Cardiac septum (tissue), 1 donor: ENCODE results near the gene NUMB. TPM values are rescaled to one million over a fixed set of nuclear protein-coding genes. Genes with fewer than 3 reads are reported as not detected.

ENCODE experiments used
- DNase-seq: peaks from one replicate; pipeline ENCODE4 v3.0.0-alpha.2; 2020; ENCODE audit warnings: low spot score
- intact Hi-C: fragments of 100-400 bp; cut with DNase I; formaldehyde crosslinking; loops from one replicate; pipeline ENCODE4 v1.14.0; 2022
- total RNA-seq: library from RNA; stranded (reverse); fragmentation: NEBNext Ultra II Directional; extraction: Animal tissue kit (Norgen Biotek cat#: 25700); gene quantifications from one replicate; pipeline ENCODE4 v1.2.1, GENCODE V29; 2021
- donor health status: DM: no; HTN: no; CAD: no.

NUMB gene
- total RNA-seq, 1 donor from 2014 or later: 34.9 TPM

DNA sequence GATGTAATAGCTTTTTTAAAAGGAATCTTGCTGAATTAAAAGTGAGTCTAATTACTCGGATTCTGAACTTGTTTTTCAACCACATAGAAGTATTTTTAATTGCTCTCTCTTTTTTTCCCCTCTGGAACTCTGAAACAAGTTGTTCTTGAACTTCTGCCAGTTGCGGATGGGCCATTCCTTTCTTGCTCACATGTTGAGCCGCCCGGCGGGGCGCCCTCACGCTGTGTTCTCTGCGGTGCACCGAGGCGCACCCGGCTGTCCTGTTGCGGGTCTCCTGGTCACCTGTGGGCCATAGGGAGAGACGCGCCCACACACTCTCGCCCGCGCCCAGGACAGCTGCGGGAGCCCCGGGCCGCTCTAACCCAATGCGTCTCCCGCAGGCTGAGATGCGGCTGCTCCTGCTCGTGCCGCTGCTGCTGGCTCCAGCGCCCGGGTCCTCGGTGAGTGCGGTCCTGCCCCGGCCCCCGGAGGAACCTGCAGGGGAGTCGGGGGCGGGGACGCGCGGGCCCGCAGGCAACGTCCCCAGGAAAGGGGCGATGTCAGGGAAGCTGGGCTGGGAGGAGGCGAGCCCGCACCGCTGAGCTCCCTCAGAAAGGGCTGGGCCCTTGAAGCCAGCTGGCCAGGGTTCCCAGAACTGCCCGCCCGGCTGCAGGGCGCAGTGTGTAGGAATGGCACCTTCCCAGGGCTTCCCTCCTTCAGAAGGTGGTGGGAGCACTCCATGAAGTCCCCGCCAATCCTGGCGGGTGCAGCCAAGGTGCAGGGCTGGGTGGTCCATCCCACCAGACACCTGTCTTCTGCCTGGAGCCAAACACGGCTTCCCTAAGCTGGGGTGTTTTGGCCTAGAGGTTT, 218.7 kb downstream of the NUMB start:
- intact Hi-C loops: no loop called here
- DNase-seq: peak; percentile 75

DNA sequence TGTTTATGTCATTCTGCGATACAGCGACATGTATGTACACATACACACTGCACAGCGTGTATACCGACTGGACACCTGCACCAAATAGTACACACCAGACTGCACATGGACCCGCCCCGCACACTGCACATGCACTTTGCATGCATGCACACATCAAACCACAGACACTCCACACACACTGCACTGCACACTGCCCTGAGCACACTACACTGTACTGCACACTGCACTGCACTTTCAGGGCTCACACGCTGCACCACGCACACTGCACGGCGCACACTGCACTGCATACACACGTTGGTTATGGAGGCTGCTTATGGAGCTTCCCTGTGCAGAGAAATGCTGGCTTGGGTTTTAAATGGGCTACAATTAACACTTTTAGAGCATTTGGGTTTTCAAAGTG, 219.4 kb downstream of the NUMB start:
- no peak for DNase-seq

DNA sequence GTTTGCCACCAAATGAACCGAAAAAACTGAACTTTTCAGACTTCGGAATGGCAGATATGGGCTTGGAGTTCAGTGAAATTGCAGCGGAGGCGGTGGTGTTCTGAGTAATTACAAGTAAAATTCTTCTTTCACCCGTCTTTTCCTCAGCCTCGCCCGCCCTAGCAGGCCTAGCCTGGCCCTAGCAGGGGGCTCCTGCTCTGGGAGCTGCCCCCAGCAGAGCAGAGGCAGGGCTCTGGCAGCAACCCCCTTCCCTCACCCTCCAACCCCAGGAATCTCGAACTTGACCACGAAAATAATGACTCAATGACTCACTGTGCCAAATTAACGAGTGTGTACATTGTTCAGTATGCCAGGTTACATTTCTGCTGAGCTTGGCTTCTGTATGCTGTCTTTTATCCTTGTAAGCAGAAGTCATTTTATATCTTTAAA, 219.9 kb downstream of the NUMB start:
- intact Hi-C loops: no loop called here

More for the DNA sequence above, 219.4 kb downstream of the NUMB start:
- intact Hi-C loops: no loop called here

DNA sequence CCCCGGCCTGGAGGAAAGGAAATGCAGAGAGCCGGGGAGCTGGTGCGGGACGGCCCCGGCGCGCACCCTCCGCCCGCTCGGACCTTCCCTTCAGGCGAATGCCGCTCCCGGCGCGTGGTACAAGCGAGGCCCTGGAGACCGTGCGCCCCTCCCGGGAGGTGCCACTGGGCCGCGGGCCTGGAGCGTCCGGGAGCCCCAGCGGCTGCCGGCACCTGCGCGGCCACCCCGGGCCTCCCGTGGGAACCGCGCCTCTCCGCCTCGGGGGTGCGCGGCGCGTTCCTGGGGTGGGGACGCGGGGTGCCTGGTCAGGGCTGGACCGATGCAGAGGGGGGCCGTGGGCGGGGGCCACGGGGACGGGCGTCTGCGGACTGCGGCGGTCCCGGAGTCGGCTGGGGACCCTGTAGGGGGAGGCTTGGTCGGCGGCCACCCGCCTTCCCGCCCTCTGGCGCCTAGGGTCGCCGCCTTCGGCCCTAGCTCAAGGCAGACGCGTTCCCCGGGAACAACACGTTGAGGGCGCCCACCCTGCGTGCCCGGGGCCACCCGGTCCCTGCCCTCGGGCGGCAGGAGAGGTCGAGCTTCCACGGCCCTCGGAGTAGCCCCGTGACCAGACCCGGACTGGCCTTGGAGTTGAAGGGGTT, 220.4 kb downstream of the NUMB start:
- intact Hi-C loops: no loop called here
- DNase-seq: no peak

More for the DNA sequence above, 219.9 kb downstream of the NUMB start:
- no peak for DNase-seq

DNA sequence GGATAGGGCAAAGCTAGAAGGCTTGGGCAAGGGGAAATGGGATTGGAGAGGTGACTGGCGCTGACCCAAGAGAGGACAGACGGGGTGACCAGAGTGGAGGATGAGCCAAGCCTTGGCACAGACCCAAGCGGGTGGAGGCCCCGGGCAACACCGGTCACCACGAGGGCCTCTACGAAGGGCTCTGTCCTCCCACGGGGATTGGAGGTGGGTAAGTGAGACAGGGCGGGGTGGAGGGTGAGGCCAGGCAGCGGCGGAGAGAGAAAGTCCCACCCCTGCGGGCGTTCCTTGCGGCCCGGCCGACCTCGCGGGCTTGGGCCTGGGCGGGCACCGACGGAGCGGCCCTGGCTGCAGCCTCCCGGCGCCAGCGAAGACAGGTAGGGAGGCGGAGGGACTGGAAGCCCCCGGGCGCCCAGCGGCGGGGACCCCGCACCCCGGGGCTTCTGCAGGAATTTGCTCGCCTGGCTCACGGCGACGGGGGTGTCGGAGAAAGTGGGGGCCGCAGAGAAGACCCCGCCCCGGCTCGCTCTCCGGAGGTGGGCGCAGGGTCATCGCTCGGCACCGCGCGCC, 221.0 kb downstream of the NUMB start, which contains the start of gene PAPLN:
PAPLN (plus strand) TSS at position 288 of the 567 bp plus-strand sequence. CDS start 2,273 bp downstream, outside the sequence.
- intact Hi-C loops: no loop called here
- no peak for DNase-seq

DNA sequence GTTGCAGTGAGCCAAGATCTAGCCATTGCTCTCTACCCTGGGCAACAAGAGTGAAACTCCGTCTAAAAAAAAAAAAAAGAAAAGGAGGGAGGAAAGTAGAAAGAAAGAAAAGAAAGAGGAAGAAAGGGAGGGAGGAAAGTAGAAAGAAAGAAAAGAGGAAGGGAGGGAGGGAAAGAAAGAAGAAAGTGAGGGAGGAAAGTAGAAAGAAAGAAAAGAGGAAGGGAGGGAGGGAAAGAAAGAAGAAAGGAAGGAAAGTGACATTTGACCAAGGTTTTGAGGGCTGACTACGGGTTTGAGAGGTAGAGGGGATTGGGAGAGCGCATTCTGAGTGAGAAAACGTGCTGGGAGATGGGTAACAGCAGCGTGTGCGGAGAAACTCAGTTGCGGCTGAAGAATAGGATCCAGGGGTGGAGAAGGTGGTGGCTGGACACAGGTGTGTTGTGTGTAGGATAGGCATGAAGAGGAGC, 221.6 kb downstream of the NUMB start:
- intact Hi-C loops: no loop called here
- no peak for DNase-seq

DNA sequence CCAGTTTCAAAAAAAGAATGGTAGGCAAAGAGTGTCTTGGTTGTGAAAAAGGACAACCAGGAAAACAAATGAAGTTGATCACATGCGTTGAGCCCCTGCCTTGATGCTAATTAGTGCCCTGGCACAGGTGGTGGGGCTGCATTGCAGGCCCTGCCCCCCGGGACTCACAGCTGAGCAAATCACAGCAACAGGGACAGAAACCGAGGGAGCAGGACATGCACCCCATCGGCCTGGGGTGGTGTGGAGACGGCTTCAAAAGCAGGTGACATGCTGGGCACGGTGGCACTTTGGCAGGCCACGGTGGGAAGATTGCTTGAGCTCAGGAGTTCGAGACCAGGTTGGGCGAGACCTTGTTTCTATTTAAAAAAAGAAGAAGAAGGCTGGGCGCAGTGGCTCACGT, 222.2 kb downstream of the NUMB start:
- DNase-seq: no peak
- intact Hi-C loops: no loop called here

DNA sequence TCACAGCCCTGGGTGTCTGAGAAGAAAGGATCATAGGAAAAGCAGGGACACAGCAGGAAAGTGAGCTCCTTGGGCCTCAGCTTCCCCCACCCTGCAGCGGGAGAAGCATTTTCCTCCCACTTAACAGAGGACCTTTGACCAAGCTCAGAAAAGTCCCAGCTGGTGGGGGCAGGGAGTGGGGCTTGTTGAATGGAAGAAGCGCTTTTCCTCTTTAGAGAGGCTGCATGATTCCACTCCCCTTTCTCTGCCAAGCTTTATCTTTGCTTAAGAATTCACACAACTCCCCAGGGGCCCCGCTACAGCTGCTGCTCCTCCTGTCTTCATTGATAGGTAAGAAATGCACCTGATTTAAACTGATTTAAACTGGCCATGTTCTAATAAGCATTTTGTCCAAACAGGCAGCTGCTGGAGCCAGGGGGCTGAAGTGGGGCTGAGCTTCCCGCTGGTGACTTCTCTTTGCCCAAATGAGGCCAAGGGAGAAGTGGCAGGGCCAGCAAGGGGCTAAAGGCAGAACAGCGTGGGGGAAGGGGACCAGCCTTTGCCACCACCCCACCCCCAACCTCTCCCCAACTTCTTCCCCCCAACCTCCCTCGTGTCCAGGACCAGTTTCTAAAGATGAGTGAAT, 222.7 kb downstream of the NUMB start:
- intact Hi-C loops: no loop called here
- DNase-seq: no peak

DNA sequence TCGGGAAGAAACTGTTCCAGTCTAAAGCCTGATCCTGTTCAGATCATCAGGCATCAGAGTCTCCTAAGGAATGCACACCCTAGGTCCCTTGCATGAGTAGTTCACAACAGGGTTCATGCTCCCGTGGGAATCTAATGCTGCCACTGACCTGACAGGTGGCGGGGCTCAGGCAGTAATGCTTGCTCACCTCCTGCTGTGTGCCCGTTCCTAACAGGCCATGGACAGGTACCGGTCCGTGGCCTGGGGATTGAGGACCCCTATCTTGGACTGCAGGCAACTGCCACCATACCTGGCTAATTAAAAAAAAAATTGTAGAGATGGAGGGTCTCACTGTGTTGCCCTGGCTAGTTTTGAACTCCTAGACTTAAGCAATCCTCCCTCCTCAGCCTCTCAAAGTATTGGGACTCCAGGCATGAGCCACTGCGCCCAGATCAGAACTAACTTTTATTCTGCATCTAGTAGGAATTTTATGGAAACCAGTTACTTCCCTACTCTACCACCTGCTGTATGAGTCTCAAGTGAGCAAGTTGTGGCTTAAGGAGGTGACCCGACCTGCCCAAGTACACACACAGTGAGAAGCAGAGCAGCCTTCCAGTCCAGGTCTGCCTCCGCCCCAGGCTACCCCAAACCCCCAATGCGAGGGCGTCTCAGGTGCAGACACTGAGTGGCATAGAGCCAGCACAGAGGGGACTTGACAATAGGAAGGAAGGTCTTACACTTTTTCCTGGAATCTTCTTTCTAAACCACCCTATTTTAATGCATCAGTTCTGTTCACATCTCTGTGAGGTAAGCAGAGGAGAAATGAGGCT, 223.6 kb downstream of the NUMB start:
- intact Hi-C loops: no loop called here
- DNase-seq: no peak

DNA sequence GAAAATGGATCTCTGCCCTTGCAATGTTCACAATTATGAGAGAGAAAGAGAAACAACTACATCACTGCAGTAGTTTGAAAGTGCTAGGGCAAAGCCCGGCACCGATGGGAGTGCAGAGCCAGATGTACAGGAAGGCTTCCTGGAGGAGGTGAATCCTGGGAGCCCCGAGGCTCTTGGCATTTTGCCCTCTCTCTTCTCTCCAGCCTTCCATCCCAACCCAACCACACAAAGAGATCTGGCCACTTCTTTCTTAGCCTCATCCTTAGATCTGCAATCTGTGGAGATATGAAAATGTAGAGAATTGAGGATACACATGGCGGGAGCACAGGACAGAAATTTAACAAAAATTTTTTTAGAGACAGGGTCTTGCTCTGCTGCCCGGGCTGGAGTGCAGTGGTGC, 224.3 kb downstream of the NUMB start:
- intact Hi-C loops: no loop called here
- no peak for DNase-seq

DNA sequence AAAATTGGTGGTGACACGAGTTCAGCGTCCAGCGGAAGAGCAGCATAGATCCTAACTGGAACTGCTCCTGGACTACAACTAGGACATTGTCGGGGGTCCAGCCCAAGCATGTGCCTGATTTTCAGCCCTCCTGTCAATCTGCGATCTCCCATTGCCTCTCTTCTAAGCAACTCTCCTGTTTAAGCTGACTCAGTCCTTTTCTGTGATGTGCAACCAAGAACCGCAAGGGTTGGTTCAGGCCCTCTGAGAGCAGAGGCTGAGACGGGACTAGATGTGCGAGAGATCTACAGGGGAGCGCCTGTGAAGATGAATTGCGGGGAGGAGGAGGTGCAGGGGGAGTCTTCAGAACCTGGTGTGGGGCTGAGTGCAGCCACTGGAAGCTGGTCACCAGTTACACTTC, 224.8 kb downstream of the NUMB start:
- DNase-seq: no peak
- intact Hi-C loops: no loop called here

DNA sequence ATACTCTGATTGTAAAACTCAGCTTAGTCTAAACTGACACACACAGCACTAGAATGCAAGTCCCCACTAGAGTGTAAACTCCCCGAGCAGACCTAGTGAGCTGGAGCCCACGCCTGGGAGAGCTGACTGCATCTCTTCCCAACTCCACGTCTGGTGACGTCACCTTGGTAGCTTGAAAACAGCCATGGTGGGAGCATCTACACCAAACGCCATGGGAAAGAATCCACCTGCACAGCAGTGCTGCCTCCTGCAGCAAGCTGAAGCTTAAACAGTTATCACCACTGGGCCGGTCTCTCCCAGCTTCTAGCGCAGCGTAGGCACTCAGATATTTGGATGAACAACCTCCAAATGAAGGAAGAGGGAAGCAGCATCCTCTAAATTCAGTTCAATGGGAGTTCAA, 225.4 kb downstream of the NUMB start:
- no peak for DNase-seq
- intact Hi-C loops: no loop called here

DNA sequence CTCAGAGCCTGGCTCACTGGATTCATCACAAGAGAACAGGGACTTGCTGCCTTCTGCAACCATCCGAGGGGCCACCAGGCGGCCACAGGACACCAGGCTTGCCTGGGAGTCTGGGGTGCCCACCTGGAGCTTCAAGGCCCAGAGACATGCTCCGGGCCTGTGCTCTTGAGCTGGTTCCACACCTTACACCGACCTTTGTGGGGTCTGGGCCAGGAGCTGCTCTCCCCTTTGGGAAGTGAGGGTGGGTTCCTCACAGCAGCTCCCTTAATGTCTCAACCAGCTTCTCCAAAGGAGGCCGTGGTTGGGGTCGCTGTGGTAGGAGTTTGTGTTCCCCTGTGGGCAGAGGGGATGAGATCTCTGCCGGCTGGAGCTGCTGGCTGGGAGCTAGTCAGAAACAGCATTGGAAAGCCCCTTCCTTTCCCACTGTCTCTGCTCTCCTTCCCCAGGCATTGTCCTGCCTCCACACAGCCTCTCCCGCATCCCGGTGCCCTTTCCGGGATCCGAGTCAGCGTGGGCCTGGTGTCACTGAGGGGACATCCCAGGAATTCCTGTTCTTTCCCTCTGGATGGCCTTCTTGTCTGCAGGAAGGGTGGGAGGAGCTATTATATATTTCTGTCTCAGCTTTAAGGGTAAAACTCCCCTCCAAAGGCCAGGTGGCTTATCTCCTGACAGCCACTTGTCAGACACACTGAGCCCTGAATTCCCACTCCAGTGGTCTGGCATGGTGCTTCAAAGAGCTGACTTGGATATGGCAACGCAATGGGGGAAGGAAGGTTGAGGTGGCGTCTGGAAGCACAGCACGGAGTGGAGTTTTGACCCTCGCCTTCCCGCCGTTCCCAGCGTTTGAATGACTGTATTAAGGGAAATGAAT, 226.1 kb downstream of the NUMB start:
- no peak for DNase-seq
- intact Hi-C loops: no loop called here

DNA sequence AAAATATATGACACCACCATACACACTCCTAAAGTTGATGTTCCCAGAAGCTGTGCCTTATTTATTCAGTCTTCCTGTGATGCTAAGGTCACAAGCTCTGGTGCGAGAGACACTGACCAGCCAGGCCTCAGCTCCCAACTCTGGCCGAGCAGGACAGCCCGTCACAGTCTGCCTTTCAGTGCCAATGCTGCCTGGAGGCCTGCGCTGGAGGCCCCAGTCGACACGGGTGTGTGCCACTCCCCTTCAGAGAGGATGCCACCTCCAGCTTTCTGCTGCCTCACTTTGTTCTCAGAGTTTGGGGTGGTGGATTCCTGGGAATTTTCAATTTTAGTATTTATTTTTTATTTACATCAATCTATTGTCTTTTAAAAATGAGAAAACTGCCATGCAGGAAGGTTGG, 228.3 kb downstream of the NUMB start:
- intact Hi-C loops: no loop called here
- DNase-seq: no peak

DNA sequence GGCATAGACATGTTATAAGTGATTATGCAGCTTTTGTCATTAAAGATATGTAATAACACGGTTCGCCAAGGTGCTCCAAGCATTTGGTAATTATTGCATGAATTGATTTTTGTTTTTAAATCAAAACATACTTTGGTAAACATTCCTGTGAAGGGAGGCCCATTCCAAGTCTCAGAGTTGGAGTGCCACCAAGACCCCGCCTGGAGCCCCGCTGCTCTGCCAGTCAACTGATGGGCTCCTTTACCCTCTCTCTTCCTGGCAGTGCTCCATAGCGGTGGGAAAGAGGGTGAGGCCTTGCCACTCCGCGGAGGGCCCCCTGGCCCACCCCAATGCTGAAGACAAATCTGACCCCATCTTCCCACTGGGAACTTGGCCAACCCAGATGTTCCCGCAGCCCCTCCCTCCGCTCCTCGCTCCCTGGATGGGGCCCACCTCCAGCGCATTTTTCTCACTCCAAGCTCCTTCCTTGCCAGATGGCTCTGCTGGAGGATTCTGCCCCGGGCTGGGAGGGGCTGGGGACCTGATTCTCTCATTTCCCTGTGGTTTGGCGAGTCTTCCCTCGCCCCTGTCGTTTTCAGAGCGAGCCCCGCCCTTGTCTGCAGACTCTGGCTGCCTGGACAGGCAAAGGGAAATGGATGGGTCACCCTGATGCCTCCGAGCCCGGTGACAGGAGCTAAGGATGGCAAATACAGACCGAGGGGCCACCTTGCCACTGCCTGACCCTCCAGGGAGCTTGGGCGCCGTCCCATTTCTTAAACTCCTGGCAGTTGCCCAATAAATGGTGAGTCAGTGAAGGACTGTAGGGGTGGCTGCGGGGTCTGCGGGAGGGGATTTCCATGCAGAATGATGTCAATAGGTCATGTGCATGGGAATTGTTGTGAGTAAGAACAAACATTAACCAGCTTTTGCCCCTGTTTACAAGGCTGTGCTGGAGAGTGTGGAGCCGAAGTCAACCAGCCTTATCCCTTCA, 230.2 kb downstream of the NUMB start:
- intact Hi-C loops: no loop called here

DNA sequence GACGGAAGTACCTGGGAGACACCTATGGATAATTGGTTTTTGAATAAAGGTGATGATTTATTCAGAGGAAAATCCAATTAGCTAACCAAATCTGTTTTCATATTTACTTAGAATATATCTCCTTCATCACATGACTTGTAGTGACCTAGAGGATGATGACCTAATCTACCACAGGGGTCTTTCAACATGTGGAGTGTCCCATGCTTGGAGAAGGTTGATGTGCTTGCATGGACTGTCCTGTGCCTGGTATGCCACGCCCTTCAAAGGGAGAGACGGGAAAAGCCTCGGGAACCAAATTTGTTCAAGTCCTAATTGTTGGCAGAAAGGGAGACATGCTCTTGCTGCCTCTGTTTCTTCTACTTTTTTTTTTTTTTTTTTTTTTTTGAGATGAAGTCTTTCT, 232.8 kb downstream of the NUMB start:
- no peak for DNase-seq
- intact Hi-C loops: no loop called here

More for the DNA sequence above, 230.2 kb downstream of the NUMB start:
- DNase-seq: peak; percentile 83
